ENCODE results near the gene ADAMTS13.

The ADAMTS13 gene

DNA sequence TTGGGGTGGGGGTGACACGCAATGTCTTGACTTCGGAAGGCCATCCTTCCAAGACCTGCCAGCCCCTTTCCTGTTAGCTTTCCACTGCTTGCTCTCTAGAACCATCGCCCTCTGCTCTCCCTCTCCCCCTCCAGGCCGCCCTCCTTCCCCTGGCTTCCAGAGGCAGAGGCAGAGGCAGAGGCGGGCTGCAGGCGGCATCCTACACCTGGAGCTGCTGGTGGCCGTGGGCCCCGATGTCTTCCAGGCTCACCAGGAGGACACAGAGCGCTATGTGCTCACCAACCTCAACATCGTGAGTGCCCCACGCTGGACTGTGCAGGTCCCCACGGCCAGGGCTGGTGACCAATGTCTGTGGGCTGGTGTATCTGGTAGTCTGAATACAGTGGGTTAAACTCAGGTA, 2.0 kb downstream of the ADAMTS13 start:
- in situ Hi-C loops (cut with HindIII; ENCODE audit: low sequenced_read_pairs): no loop called here
- TF ChIP-seq, protein P1, sequence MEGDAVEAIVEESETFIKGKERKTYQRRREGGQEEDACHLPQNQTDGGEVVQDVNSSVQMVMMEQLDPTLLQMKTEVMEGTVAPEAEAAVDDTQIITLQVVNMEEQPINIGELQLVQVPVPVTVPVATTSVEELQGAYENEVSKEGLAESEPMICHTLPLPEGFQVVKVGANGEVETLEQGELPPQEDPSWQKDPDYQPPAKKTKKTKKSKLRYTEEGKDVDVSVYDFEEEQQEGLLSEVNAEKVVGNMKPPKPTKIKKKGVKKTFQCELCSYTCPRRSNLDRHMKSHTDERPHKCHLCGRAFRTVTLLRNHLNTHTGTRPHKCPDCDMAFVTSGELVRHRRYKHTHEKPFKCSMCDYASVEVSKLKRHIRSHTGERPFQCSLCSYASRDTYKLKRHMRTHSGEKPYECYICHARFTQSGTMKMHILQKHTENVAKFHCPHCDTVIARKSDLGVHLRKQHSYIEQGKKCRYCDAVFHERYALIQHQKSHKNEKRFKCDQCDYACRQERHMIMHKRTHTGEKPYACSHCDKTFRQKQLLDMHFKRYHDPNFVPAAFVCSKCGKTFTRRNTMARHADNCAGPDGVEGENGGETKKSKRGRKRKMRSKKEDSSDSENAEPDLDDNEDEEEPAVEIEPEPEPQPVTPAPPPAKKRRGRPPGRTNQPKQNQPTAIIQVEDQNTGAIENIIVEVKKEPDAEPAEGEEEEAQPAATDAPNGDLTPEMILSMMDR (IDR thresholded peaks at IDR 0.05; ENCODE audit: low read depth, low read length, missing control alignments): no peak
- no peak for DNase-seq (ENCODE audit: low read depth)
- H3K4me3 ChIP-seq (ENCODE audit: low read depth, low read length): no peak overlapping the region

DNA sequence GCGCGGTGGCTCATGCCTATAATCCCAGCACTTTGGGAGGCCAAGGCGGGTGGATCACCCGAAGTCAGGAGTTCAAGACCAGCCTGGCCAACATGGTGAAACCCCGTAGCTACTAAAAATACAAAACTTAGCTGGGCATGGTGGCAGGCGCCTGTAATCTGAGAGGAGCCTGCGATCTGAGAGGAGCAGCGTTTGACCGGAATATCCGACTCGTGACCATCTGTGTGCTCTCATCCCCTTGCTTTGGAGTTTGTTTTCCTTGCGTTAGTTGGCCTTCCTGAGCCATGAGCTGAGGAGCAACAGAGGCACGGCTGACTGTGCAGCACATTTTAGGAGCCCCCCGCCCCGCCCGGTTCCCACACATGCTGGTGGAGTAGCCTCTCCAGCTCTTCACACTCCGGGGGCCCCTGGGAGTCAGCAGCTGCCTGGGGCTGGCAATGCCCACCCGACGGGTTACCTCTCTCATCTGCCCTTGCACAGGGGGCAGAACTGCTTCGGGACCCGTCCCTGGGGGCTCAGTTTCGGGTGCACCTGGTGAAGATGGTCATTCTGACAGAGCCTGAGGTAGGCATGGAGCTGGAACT, 3.0 kb downstream of the ADAMTS13 start:
- TF ChIP-seq, protein P1 (IDR thresholded peaks at IDR 0.05; ENCODE audit: low read depth, low read length, missing control alignments): no peak
- DNase-seq (ENCODE audit: low read depth): no peak
- no peak overlapping the region for H3K4me3 ChIP-seq (ENCODE audit: low read depth, low read length)
- in situ Hi-C loops (cut with HindIII; ENCODE audit: low sequenced_read_pairs): no loop called here

- in situ Hi-C loops (cut with HindIII; ENCODE audit: low sequenced_read_pairs): no loop called here
- TF ChIP-seq, protein P1 (IDR thresholded peaks at IDR 0.05; ENCODE audit: low read depth, low read length, missing control alignments): no peak
- H3K4me3 ChIP-seq (ENCODE audit: low read depth, low read length): no peak overlapping the region
- DNase-seq (ENCODE audit: low read depth): no peak
Observed at GRCh38 chr9:133426011-133426410, 3.8 kb downstream of the ADAMTS13 start.

- TF ChIP-seq, protein P1 (IDR thresholded peaks at IDR 0.05; ENCODE audit: low read depth, low read length, missing control alignments): no peak
- in situ Hi-C loops (cut with HindIII; ENCODE audit: low sequenced_read_pairs): no loop called here
- H3K4me3 ChIP-seq (ENCODE audit: low read depth, low read length): no peak overlapping the region
- no peak for DNase-seq (ENCODE audit: low read depth)
Observed at GRCh38 chr9:133427658-133428348, 5.6 kb downstream of the ADAMTS13 start.

- H3K4me3 ChIP-seq (ENCODE audit: low read depth, low read length): peak overlapping the region; percentile 24
- in situ Hi-C loops (cut with HindIII; ENCODE audit: low sequenced_read_pairs): no loop called here
- TF ChIP-seq, protein P1 (IDR thresholded peaks at IDR 0.05; ENCODE audit: low read depth, low read length, missing control alignments): no peak
- DNase-seq (ENCODE audit: low read depth): no peak
Observed at GRCh38 chr9:133428617-133429101, 6.5 kb downstream of the ADAMTS13 start.

- DNase-seq (ENCODE audit: low read depth): no peak
- in situ Hi-C loops (cut with HindIII; ENCODE audit: low sequenced_read_pairs): no loop called here
- H3K4me3 ChIP-seq (ENCODE audit: low read depth, low read length): no peak overlapping the region
- TF ChIP-seq, protein P1 (IDR thresholded peaks at IDR 0.05; ENCODE audit: low read depth, low read length, missing control alignments): no peak
Observed at GRCh38 chr9:133429214-133429613, 7.0 kb downstream of the ADAMTS13 start.

All from astrocyte of the cerebellum (primary cell).